ENCODE data around the gene RAD51AP2. TPM values are rescaled to one million over a fixed set of nuclear protein-coding genes. Genes with fewer than 3 reads are reported as not detected.

Gene RAD51AP2
- total and polyA plus RNA-seq, 2 of the 13 experiments (the other 11 are each of a cell fraction or from before 2014, with no cell fraction given), result 0.11 to 0.12 TPM

GRCh38 chr2:17540093-17540812 lies 22.0 kb upstream of the RAD51AP2 start, which contains the start of gene VSNL1 (continued):
- TF ChIP-seq KLF11 (CRISPR knock-in tag; IDR thresholded peaks at IDR 0.05), result no peak; the same call in 1 of the 2 replicates
- peak; percentile 98 for TF ChIP-seq NFKB2 (CRISPR knock-in tag; IDR thresholded peaks at IDR 0.05; ENCODE audit: borderline replicate concordance)
- TF ChIP-seq ZNF710 (CRISPR knock-in tag; IDR thresholded peaks at IDR 0.05; ENCODE audit: borderline replicate concordance), result no peak
- TF ChIP-seq ZNF280D (CRISPR knock-in tag; IDR thresholded peaks at IDR 0.05), result peak; percentile 63; the same call in 1 of the 2 replicates
- TF ChIP-seq KLF12 (CRISPR knock-in tag; IDR thresholded peaks at IDR 0.05; ENCODE audit: borderline replicate concordance), result peak; percentile 97
- no peak for TF ChIP-seq ZBTB46 (CRISPR knock-in tag; IDR thresholded peaks at IDR 0.05; ENCODE audit: borderline replicate concordance)
- TF ChIP-seq ZNF101 (CRISPR knock-in tag; IDR thresholded peaks at IDR 0.05; ENCODE audit: borderline replicate concordance, low read depth), result no peak
- peak in 1 of 2 experiments; percentile 74; a peak in 2 of 4 replicates for TF ChIP-seq EP300 (IDR thresholded peaks at IDR 0.05; ENCODE audit: low read depth in 2 of 2, low read length in 2 of 2)
- peak; percentile 43; the same call in 1 of the 2 replicates for TF ChIP-seq EP300 (CRISPR knock-in tag; IDR thresholded peaks at IDR 0.05; ENCODE audit: borderline replicate concordance)
- TF ChIP-seq ZBTB39 (CRISPR knock-in tag; IDR thresholded peaks at IDR 0.05), result no peak
- no peak; the same call in 1 of the 2 replicates for TF ChIP-seq CERS6 (CRISPR knock-in tag; IDR thresholded peaks at IDR 0.05)
- TF ChIP-seq ZNF577 (CRISPR knock-in tag; IDR thresholded peaks at IDR 0.05; ENCODE audit: borderline replicate concordance, low read depth), result no peak
- TF ChIP-seq THAP7 (CRISPR knock-in tag; IDR thresholded peaks at IDR 0.05), result no peak
- TF ChIP-seq NR2F2 (IDR thresholded peaks at IDR 0.05; ENCODE audit: borderline replicate concordance, low read depth), result 0 out of 2 replicates have a peak, but pooled peaks have one; percentile 0
- no peak; the same call in 1 of the 2 replicates for TF ChIP-seq ZNF816 (CRISPR knock-in tag; IDR thresholded peaks at IDR 0.05; ENCODE audit: borderline replicate concordance)
- peak; percentile 99 for TF ChIP-seq GFI1 (CRISPR knock-in tag; IDR thresholded peaks at IDR 0.05; ENCODE audit: borderline replicate concordance)

Data from HepG2 (cell line).